ENCODE data around the gene COL7A1. TPM values are rescaled to one million over a fixed set of nuclear protein-coding genes. Genes with fewer than 3 reads are reported as not detected.

The COL7A1 gene
- polyA plus RNA-seq, 3 donors: 0.37 to 1.9 TPM; not detected in 1

DNA sequence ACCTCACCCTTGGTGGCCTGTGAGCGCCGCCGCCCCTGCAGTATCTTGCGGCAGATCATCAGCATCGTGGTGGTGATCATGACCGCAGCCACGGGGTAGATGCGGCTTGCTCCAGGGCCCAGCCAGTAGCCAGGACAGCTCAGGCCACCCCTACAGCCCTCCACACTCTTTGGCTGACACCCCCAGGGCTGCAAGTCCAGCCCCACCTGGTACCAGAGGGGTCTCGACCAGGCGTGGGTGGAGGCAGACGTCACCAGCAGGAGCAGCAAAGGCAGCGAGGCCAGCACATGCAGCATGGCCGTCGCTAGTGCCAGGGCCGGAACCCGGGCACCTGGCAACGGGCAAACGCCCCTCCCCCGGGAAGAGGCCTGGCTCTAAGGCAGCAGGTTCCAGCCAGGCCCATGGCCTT lies 26.3 kb upstream of the COL7A1 start, which contains the start of gene TMEM89:
Gene TMEM89 (minus strand): TSS at position 309 of the 409 bp plus-strand sequence. CDS start 13 bp downstream, at position 296.
- Mint-ChIP-seq H3K27me3 (ENCODE audit: low read depth in 3 of 3) (peaks cover 0 to 4% (median 2%) of the 10 kb centered on the region in 3 donors), H3K4me3 (no peak within 1 kb of the TSS)

More for the DNA sequence above, 26.3 kb upstream of the COL7A1 start, which contains the start of gene TMEM89:
- no peak within 1 kb of the TSS for H3K27ac ChIP-seq (ENCODE audit: low read depth in 1 of 2, low read length in 2 of 2)
- H3K9ac ChIP-seq (ENCODE audit: insufficient read depth, low read length, poor library complexity, severe bottlenecking): no peak within 1 kb of the TSS
- H4K20me1 ChIP-seq (ENCODE audit: insufficient read depth, low read length): no peaks in the 10 kb centered on the region
- peaks cover 16 to 25% of the 10 kb centered on the region in 2 donors for H3K36me3 ChIP-seq (replicated peaks in 1 of 2; ENCODE audit: control insufficient read depth in 1 of 2, insufficient read depth in 2 of 2, low read length in 2 of 2)
- no peak within 1 kb of the TSS for H3K27ac Mint-ChIP-seq
- no peak within 1 kb of the TSS for H3K4me2 ChIP-seq (replicated peaks; ENCODE audit: extremely low read depth, low read length, poor library complexity, severe bottlenecking)
- peaks cover 17 to 44% (median 32%) of the 10 kb centered on the region in 7 donors for H3K9me3 Mint-ChIP-seq
- H3K4me1 Mint-ChIP-seq: no peaks in the 10 kb centered on the region
- 98% methylated on average over 19 of the region's 19 CpGs for WGBS (ENCODE audit: insufficient coverage)
- DNase-seq: no peak
- no peak within 1 kb of the TSS for H2AFZ ChIP-seq (ENCODE audit: insufficient read depth, low read depth, low read length, poor library complexity, severe bottlenecking)
- H3K9me3 ChIP-seq (replicated peaks in 1 of 2; ENCODE audit: control insufficient read depth in 1 of 2, insufficient read depth in 1 of 2, low read length in 2 of 2): peaks cover 22 to 34% of the 10 kb centered on the region in 2 donors
- no peaks in the 10 kb centered on the region for H3K4me1 ChIP-seq (ENCODE audit: control insufficient read depth in 1 of 2, insufficient read depth in 2 of 2, low read length in 2 of 2)
- TF ChIP-seq CTCF (IDR thresholded peaks at IDR 0.05): no peak
- peaks cover 19 to 27% of the 10 kb centered on the region in 2 donors for H3K36me3 Mint-ChIP-seq
- intact Hi-C loops (cut with micrococcal nuclease): no loop called here
- no peaks in the 10 kb centered on the region for H3K27me3 ChIP-seq (ENCODE audit: control insufficient read depth in 2 of 2, insufficient read depth in 2 of 2, low read length in 2 of 2)
- H3K4me3 ChIP-seq (replicated peaks in 1 of 3; ENCODE audit: low read depth in 2 of 3, low read length in 3 of 3): no peak within 1 kb of the TSS
- no peaks in the 10 kb centered on the region for H3K79me2 ChIP-seq (ENCODE audit: insufficient read depth, low read length)

Data from CD14-positive monocyte (primary cell).